GM12878 (cell line): ENCODE results near the gene XPO1. TPM values are rescaled to one million over a fixed set of nuclear protein-coding genes. Genes with fewer than 3 reads are reported as not detected.
A peak's percentile ranks its signal among the peaks of the same experiment; 100 is the strongest.
"Not testable (repeated sequence)": the region's sequence is repeated elsewhere in the genome, so short reads cannot be mapped to it uniquely, and the experiment has no call there.

Experiments used
- ATAC-seq: fragments of 200-7000 bp; cut with Tn5 transposase; 3 replicates; pipeline ENCODE4 v1.9.1; 2020; ENCODE audit warnings: mild to moderate bottlenecking, moderate library complexity
- BruUV-seq: library from RNA; stranded (reverse); fragments of 400-500 nt; replicated peaks from 2 replicates; lab custom pipeline; 2021; lab: Mats Ljungman, UMichigan
- CTCF ChIA-PET: fragments of 300-600 bp; sonication (Branson Sonifier 250); formaldehyde crosslinking; extraction: SDS; loops from one replicate; lab custom pipeline; 2021; ENCODE audit warnings: inconsistent platforms; lab: Yijun Ruan, JAX
- POLR2A ChIA-PET: fragments of 350-600 bp; formaldehyde crosslinking; extraction: SDS; loops from one replicate; lab custom pipeline; 2021; ENCODE audit warnings: inconsistent platforms; lab: Charles Lee
- RAD21 ChIA-PET: fragments of 300-600 bp; sonication (Branson Sonifier 250); formaldehyde crosslinking; loops from one replicate; lab custom pipeline; 2023; ENCODE audit warnings: antibody characterized with exemption; ENCODE audit not compliant: unreplicated experiment; lab: Charles Lee
- SMC1A ChIA-PET: fragments of 300-600 bp; sonication (Branson Sonifier 250); formaldehyde crosslinking; loops from one replicate; lab custom pipeline; 2023; ENCODE audit not compliant: unreplicated experiment, uncharacterized antibody; lab: Charles Lee
- DNase-seq: peaks from one replicate; pipeline ENCODE4 v3.0.0-alpha.2; 2011; ENCODE audit warnings: low read depth, low spot score
- FAIRE-seq: peaks from 3 replicates; lab custom pipeline; 2011; peaks lifted over from hg19 to GRCh38; lab: Jason Lieb, UNC
- H2AFZ ChIP-seq: 2 replicates; pipeline ENCODE4 v1.6.0; 2011; ENCODE audit warnings: low read depth, low read length, control low read depth; ENCODE audit not compliant: control insufficient read depth
- H3K27ac ChIP-seq: 2 replicates; pipeline ENCODE4 v1.5.1; 2011; ENCODE audit warnings: control low read depth; ENCODE audit not compliant: control insufficient read depth, insufficient read depth
- H3K27me3 ChIP-seq, 2 experiments: replicated peaks in 1 of 2; 2 replicates each; pipeline versions ENCODE4 v1.6.0 to v1.6.1; 2011; ENCODE audit warnings: low read length in 1 of 2; ENCODE audit not compliant: control insufficient read depth in 2 of 2, insufficient read depth in 2 of 2
- H3K36me3 ChIP-seq, 2 experiments: 2 replicates each; pipeline ENCODE4 v1.5.1; 2011; ENCODE audit warnings: low read length in 1 of 2; ENCODE audit not compliant: control insufficient read depth in 2 of 2, insufficient read depth in 2 of 2
- H3K4me1 ChIP-seq: 2 replicates; pipeline ENCODE4 v1.6.1; 2011; ENCODE audit warnings: mild to moderate bottlenecking, low read length, moderate library complexity, mixed read lengths; ENCODE audit not compliant: control insufficient read depth, insufficient read depth
- H3K4me2 ChIP-seq: 2 replicates; pipeline ENCODE4 v1.6.0; 2011; ENCODE audit warnings: control low read depth; ENCODE audit not compliant: control insufficient read depth, insufficient read depth
- H3K4me3 ChIP-seq: fragments of 200-600 bp; sonication (generic); 2 replicates; pipeline ENCODE4 v1.5.1; 2016
- H3K79me2 ChIP-seq: 2 replicates; pipeline ENCODE4 v1.6.0; 2011; ENCODE audit warnings: low read length; ENCODE audit not compliant: control insufficient read depth, insufficient read depth
- H3K9ac ChIP-seq: 2 replicates; pipeline ENCODE4 v1.8.0; 2011; ENCODE audit warnings: low read length, control low read depth, mixed read lengths; ENCODE audit not compliant: control insufficient read depth, insufficient read depth
- H3K9me3 ChIP-seq: replicated peaks from 3 replicates; pipeline ENCODE4 v1.5.1; 2011; ENCODE audit warnings: mild to moderate bottlenecking, low read length; ENCODE audit not compliant: control insufficient read depth, insufficient read depth
- H4K20me1 ChIP-seq: 2 replicates; pipeline ENCODE4 v1.6.0; 2011; ENCODE audit not compliant: control insufficient read depth, insufficient read depth
- EGR1 ChIP-seq, 2 experiments: IDR thresholded peaks; 1 replicate in 1 of 2; 2 replicates in 1 of 2; pipeline ENCODE4 v1.6.1; 2011 to 2012; ENCODE audit warnings: low read depth in 2 of 2, low read length in 2 of 2, borderline replicate concordance in 1 of 2, mild to moderate bottlenecking in 1 of 2, moderate library complexity in 1 of 2
- LARP7 ChIP-seq: fragments of 450-650 bp; IDR thresholded peaks from 2 replicates; pipeline ENCODE4 v1.6.1; 2017; ENCODE audit warnings: mild to moderate bottlenecking
- NR2F1 ChIP-seq: fragments of 450-650 bp; conservative IDR thresholded peaks from 2 replicates; pipeline ENCODE4 v1.6.1; 2017; ENCODE audit warnings: mild to moderate bottlenecking
- WGBS: methylation state at CpG from one replicate; pipeline ENCODE4 v1.1.6; 2016; ENCODE audit warnings: low lambda C conversion rate; ENCODE audit not compliant: insufficient replicate concordance, insufficient coverage; ENCODE audit errors: missing lambda C conversion rate; 5-methylcytosine and 5-hydroxymethylcytosine counted together
- in situ Hi-C: fragments of 300-500 bp; cut with MboI; formaldehyde crosslinking; loops from 9 replicates; pipeline ENCODE4 v1.14.3; 2018; ENCODE audit warnings: mixed read lengths
- intact Hi-C: fragments of 100-400 bp; cut with micrococcal nuclease; formaldehyde crosslinking; loops from one replicate; pipeline ENCODE4 v1.14.2; 2022; ENCODE audit not compliant: unreplicated experiment
- polyA plus RNA-seq, 11 experiments: library from polyadenylated mRNA; depleted of rRNA in 4 of 11; unstranded in 6 of 11; stranded (reverse) in 5 of 11; fragments of >200 nt; fragmentation: Nextera tagmentation in 4 of 11; fragmentation: Illumina TruSeq in 1 of 11; extraction: Ambion mirVana in 4 of 11; extraction: Trizol in 1 of 11; gene quantifications; 1 replicate in 1 of 11; 2 replicates in 10 of 11; pipeline versions ENCODE4 v1.2.1 to v1.2.3, GENCODE V29; 2011 to 2016; ENCODE audit warnings: inconsistent platforms in 2 of 11, missing spikeins in 2 of 11, low read depth in 1 of 11
- total RNA-seq, 4 experiments: library from RNA; depleted of rRNA in 3 of 4; stranded (reverse); fragments of >200 nt in 3 of 4; fragmentation: Illumina TruSeq in 1 of 4; extraction: Trizol in 1 of 4; gene quantifications; 2 replicates each; pipeline versions ENCODE4 v1.2.1 to v1.2.3, GENCODE V29; 2013 to 2021

Gene XPO1
- total and polyA plus RNA-seq, 10 of the 15 experiments (the other 5 are each of a cell fraction or from before 2014, with no cell fraction given), result 57.3 to 216 (median 153) TPM

DNA sequence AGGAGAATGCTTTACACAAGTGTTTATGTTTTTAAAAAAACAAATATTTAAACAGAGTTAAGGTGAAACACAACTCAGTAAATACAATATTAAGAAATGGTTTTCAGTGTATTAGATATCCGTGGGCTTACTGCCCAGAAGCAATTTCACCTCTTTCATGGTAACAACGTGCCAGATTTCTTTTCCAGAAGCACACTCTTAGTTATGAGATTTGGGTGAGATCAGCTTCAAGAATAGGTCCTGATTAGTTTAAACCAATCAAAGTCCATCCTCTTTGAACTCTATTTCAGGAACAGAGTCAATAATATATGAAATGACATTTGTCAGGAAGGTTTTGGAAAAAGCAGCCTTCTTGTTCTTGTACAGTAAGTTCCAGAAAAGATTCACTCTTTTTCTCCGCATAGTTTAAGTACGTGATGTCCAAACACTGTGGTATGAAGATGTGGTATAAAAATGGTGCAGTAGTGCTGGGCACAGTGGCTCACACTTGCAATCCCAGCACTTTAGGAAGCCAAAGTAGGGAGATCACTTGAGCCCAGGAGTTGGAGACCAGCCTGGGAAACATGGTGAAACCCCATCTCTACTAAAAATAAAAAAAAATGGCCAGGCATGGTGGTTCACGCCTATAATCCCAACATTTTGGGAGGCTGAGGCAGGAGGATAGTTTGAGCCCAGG, 81.9 kb downstream of the XPO1 start:
- Histone ChIP-seq H3K4me3 (no peak overlapping the region), H3K27ac (no peak overlapping the region), H3K79me2 (peaks cover 91% of the 10 kb centered on the region), H2AFZ (no peak overlapping the region), H3K9ac (no peak overlapping the region), H3K4me1 (peaks cover 5% of the 10 kb centered on the region), H3K27me3 (no peaks in the 10 kb centered on the region), H3K4me2 (no peak overlapping the region), H4K20me1 (no peaks in the 10 kb centered on the region), H3K36me3 (peaks cover 0 to 7% of the 10 kb centered on the region in 2 experiments; a peak in 2 of 4 replicates), H3K9me3 (peaks cover 2% of the 10 kb centered on the region; the same call in 1 of the 3 replicates)
- no peak for TF ChIP-seq LARP7
- no peak for TF ChIP-seq NR2F1
- no peak for TF ChIP-seq EGR1 (IDR thresholded peaks at IDR 0.05; ENCODE audit: borderline replicate concordance in 1 of 2, low read depth in 2 of 2, low read length in 2 of 2)
- ChIA-PET POLR2A (interaction anchor here (1.3 kb wide), 1 partner anchor 8 kb away, joined by 5 read pairs; no protein-coding TSS in a partner anchor), CTCF (interaction anchor here (0.8 to 2.4 kb wide), 2 partner anchors 12 to 30 kb away, joined by 3 to 7 read pairs; no protein-coding TSS in a partner anchor), RAD21 (no interaction called here), SMC1A (interaction anchor here (1.2 to 5.6 kb wide), 4 partner anchors 9 to 40 kb away, joined by 3 to 26 read pairs (median 4); no protein-coding TSS in a partner anchor)
- WGBS, result 63% methylated on average over 5 of the region's 5 CpGs
- intact Hi-C loops, result no loop called here
- ATAC-seq (no peak), FAIRE-seq (no peak), DNase-seq (no peak)
- in situ Hi-C loops, result no loop called here
- TSS peak; percentile 11 for BruUV-seq

GRCh38 chr2:61454972-61455371, 83.2 kb downstream of the XPO1 start:
- in situ Hi-C loops, ATAC-seq, RAD21 ChIA-PET, H4K20me1 ChIP-seq, BruUV-seq, intact Hi-C loops, H3K27me3 ChIP-seq, DNase-seq, FAIRE-seq, H3K4me2 ChIP-seq, H3K36me3 ChIP-seq, H3K27ac ChIP-seq, H3K4me3 ChIP-seq, H3K9ac ChIP-seq, H2AFZ ChIP-seq, H3K4me1 ChIP-seq, H3K9me3 ChIP-seq: not testable (repeated sequence)
- WGBS, result 98% methylated on average over 8 of the region's 8 CpGs
- ChIA-PET CTCF (interaction anchor here (0.7 kb wide), 1 partner anchor 36 kb away, joined by 3 read pairs; no protein-coding TSS in a partner anchor), SMC1A (interaction anchor here (0.9 to 5.6 kb wide), 3 partner anchors 10 to 76 kb away, joined by 3 to 26 read pairs (median 3); no protein-coding TSS in a partner anchor), POLR2A (interaction anchor here (1.3 kb wide), 1 partner anchor 9 kb away, joined by 5 read pairs; no protein-coding TSS in a partner anchor)
- peaks cover 85% of the 10 kb centered on the region for H3K79me2 ChIP-seq
